GM21390 (cell line): ENCODE measurements around the gene KDM1A.
"Not testable (repeated sequence)": the region's sequence is repeated elsewhere in the genome, so short reads cannot be mapped to it uniquely, and the experiment has no call there.

Experiments
- ATAC-seq: cut with Tn5 transposase; IDR thresholded peaks from one replicate; pipeline ENCODE4 v1.9.1; 2021; ENCODE audit not compliant: unreplicated experiment

The KDM1A gene

DNA sequence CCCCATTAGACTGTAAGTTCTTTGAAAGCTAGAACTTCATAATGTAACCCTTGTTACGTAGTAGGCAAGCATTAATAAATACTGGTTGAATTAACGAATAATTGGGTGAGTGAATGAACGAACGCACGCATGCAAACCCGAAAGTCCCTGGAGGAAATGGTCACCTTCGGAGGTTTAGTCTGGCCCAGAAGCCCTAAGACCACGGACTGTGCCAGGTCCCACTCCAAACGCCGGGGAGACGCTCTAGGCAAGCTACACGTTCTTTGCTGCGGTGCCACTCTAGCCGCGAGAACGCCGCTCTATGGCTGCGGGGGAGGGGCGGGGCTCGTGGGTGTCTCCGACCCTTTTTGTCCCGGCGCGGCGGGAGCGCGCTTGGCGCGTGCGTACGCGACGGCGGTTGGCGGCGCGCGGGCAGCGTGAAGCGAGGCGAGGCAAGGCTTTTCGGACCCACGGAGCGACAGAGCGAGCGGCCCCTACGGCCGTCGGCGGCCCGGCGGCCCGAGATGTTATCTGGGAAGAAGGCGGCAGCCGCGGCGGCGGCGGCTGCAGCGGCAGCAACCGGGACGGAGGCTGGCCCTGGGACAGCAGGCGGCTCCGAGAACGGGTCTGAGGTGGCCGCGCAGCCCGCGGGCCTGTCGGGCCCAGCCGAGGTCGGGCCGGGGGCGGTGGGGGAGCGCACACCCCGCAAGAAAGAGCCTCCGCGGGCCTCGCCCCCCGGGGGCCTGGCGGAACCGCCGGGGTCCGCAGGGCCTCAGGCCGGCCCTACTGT, at the start of gene KDM1A:
KDM1A (plus strand) TSS at position 375 of the 769 bp plus-strand sequence; CDS start at position 504, 129 bp downstream.
- ATAC-seq, result peak; percentile 92

DNA sequence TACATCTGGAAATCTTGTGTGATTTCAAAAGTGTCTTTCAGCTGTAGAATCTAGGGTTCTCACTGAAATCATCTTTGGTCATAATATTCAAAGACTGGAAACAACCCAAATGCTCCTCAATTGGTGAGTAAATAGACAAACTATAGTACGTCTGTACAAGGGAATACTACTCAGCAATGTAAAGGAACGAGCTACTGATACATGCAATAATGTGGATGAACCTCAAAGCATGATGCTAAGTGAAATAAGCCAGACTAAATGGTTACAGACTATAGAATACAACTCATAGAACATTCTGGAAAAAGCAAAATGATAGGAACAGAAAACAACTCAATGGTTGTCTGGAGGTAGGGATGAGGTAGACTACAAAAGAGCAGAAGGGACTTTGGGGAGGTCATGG, 49.2 kb upstream of the KDM1A start:
- ATAC-seq, result no peak

DNA sequence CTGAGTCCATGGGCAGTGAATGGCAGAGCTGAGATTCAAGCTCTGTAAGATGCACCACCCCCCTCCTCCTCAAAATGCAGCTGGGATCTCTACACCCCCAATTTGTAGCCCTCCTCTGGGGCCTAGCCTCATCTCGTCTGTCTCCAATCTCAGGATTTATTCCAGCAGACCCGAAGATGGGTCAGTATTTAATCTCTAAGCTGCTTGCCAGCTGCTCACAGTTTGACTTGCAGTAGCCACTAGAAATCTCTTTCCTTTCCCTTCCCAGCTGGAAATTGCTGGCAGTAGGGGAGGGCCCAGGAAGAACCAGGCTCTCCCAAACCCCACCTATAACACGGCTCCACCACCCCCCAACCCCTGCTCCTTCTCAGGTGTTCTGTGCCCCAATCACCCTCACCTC, 48.1 kb upstream of the KDM1A start:
- ATAC-seq, result no peak

DNA sequence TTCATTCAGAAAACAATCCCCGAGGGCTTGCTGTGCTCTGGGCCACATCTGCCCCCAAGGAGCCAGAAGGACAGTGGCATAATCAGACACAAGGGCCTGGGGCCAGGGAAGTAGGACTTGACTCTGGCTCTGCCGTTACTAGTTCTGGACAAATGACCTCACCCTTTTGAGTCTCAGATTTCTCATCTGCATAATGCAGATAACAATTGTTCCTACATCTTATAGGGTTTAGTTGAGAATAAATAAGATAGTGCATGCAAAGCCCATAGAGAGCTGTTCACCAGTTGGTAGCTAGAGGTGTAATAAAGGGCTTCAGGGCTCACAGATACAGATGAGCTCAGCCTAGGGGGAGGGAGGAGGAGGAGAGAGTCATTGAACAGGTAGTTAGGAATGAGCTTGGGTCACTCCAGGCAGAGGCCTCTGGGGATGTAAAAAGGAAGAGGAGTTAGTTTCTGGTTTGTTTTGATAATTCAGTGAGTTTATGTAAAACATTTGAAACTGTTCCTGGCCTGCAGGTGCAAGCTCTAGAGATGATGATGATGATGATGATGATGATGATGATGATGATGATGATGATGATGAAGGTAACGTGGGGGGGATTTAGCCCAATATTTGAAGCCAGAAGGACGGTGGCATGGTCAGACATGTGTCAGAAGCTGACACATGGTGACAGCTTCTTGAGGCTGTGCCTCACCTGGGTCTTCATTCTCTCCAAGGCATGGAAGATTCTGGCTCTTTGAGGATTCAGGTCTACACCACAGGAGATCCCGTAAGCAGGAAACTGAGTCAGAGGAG, 47.5 kb upstream of the KDM1A start:
- ATAC-seq, result no peak

DNA sequence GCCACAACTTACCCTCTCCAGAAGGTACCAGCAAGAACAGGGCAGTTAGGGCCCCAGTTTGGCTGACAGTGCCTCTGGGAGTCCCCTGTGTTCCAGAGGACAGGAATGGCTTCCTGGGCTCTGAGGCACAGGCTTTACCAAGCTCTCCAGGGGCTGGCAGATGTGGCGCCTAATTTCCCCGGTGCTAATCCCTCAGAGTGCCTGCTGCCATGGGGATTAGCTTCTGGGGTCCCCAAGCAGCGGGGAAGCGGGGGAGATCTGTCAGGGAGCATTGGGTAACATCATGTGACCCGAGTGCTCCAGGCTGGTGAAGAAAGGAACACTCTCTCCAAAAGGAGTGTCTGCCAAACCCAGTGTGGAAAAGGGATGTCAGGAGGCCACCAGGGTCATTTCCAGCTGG, 46.5 kb upstream of the KDM1A start, which contains the start of gene LACTBL1:
LACTBL1 (minus strand) TSS at position 107 of the 400 bp plus-strand sequence. CDS start 550 bp downstream, outside the sequence.
- no peak for ATAC-seq

DNA sequence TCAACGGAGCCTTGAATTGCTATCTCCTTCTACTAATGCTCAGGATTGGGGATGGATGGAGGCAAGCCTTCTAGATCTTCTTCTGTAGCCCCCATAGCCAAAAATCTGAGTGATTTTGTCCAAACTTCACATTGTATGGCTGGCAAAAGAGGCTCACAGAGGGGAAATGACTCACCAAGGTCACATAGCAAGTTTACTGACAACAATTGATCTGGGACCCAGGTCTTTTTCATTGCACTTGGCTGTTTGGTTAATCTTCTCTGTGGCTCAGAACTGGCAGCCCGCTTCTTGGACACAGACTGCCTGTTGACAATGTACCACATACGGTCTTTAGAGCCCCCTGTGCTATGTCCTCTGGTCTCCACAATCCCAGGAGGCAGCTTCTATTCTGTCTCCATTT, 43.6 kb upstream of the KDM1A start:
- no peak for ATAC-seq

DNA sequence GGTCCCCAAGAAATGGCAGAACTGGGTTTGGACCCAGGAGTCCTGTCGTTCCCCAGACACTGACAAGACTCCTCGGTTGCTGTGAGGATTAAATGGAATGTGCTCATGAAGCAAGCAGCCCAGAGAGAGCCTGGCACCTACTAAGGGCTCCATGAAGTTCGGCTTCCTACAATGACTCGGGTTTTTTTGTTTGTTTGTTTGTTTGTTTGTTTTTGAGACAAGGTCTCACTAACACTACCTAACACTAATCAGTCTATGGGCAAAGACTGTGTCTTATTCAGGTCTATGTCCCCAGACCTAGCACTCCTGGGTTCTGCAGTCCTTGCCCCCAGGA, 43.2 kb upstream of the KDM1A start:
- no peak for ATAC-seq

DNA sequence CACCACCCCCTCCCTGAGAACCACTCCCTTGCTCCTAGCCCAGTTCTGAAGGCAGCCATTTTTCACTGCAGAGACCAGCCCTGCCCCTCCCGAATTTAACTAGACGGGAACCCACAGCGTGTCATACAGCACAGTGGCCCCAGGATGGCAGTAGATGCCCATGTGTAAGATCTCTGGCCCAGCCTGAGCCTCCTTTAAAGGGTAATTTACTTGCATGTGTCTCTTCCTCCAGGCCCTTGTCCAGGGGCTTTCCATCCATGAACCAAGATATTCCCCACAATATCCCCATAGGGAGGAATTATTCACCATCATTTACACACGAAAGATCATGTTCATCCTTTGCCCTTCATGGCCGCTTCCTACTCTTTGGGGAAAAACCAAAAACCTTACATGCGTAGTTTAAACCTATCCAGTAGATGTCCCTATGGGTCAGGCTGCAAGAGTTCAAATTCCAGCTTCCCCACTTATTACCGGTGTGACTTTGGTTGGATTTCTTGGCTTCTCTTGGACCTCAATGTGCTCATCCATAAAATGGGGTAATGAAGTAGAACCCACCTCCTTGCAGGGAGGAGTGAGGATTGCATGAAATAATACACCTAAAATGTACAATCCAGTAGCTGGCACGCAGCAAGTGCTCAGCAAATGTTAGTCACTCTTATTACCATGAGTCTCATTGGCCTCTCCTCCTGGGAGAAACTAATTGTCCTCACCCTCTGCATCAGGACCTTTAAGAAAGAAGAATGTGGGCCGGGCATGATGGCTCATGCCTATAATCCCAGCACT, 42.6 kb upstream of the KDM1A start:
- ATAC-seq, result no peak

DNA sequence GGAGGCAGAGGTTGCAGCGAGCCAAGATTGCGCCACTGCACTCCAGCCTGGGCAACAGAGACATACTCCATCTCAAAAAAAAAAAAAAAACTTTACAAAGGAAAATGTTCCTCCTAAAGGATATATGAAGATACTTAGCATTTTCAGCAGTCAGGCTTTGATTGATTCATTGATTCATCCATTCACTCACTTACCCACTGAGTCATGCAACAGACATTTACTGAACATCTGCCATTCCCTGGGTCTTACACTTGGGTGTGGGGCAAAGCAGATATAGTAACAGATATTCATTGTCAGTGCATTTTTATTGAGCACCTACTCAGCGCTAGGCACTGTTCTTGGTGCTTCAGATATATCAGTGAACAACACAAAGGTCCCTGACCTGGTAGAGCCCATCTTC, 41.0 kb upstream of the KDM1A start:
- no peak for ATAC-seq

DNA sequence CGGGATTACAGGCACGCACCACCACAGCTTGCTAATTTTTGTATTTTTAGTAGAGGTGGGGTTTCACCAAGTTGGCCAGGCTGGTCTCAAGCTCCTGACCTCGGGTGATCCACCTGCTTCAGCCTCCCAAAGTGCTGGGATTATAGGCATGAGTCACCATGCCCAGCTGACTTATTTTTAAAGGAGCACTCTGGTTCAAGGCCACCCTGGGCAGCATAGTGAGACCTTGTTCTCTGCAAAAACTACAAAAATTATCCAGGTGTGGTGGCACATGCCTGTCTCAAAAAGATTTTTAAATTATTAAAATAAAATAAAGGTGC, 38.8 kb upstream of the KDM1A start:
- not testable (repeated sequence) for ATAC-seq

DNA sequence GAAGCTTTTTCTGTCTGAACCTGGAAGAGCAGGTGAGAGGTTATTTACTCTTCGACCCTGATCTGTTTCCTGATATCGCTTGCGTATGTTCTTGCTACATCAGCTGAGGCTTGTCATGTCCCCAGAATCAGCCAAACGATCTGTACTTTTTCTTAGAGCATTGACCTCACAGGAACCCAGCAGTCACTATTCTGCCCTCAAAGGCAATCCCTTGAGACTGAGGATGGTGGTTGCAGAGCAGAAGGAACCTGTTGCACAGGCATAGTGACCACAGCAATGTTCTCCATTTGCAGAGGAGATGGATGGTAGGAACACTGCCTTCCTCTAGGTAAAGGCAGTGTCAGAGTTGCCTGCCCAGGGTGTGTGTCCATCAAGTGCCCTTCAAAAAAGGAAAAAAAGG, 35.3 kb upstream of the KDM1A start:
- no peak for ATAC-seq

DNA sequence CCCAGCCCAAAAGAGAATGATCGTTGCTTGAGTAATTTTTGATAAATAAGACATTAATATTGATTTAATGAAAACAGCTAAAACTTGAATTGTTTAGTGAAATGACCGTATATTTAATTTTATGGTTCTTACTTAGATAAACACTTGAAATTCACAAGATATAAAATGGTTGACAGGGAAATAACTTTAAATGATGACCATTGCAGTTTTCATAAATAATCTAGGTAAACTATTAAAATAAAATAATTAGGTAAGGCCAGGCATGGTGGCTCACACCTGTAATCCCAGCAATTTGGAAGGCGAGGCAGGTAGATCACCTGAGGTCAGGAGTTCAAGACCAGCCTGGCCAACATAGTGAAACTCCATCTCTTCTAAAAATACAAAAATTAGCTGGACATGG, 26.9 kb upstream of the KDM1A start:
- not testable (repeated sequence) for ATAC-seq

DNA sequence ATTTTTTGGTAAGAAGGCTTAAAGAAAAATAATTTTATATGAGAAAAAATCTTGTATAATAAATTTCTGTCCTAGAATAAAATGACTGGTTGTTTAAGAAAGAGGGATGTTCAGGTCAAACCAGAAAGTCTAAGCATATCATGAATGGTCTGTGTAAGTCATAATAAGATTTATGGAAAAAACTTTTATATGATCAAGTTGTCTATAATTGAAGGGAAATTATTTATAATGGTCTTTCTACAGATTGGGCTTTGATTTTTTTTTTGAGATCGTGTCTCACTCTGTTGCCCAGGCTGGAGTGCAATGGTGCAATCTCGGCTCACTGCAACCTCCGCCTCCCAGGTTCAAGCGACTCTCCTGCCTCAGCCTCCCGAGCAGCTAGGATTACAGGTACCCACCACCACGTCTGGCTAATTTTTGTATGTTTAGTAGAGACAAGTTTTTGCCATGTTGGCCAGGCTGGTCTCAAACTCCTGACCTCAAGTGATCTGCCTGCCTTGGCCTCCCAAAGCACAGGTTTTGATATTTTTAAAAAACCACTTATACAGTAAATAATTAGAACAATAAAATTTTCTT, 26.0 kb upstream of the KDM1A start:
- not testable (repeated sequence) for ATAC-seq

DNA sequence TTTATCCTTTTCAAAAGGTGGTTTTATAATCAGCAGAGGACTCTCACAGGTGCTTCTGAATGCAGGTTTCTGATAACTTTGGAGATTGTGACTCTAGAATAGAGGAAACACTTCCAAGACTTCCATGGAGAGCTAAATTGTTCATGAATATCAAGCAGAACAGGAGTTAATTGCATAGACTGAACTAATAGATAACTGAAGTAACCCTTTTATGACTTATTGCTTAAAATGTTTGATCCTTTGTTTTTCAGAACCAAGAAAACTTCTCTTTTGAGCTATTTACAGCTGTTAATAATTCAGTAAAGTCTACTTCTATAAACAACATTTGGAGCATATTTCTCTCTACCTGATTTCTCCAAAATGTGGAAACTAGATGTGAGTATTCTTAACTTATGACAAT, 23.5 kb upstream of the KDM1A start:
- no peak for ATAC-seq

DNA sequence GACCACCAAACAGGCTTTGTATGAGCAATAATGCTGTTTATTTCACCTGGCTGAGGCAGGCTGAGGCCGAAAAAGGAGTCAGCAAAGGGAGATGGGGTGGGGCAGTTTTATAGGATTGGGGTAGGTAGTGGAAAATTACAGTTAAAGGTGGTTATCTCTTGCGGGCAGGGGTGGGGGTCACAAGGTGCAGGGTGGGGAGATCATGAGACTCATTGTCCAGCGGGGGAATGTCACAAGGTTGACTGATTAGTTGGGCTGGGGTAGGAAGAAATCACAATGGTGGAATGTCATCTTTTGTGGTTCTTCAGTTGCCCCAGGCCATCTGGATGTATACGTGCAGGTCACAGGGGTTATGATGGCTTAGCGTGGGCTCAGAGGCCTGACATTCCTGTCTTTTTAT, 21.7 kb upstream of the KDM1A start:
- not testable (repeated sequence) for ATAC-seq

DNA sequence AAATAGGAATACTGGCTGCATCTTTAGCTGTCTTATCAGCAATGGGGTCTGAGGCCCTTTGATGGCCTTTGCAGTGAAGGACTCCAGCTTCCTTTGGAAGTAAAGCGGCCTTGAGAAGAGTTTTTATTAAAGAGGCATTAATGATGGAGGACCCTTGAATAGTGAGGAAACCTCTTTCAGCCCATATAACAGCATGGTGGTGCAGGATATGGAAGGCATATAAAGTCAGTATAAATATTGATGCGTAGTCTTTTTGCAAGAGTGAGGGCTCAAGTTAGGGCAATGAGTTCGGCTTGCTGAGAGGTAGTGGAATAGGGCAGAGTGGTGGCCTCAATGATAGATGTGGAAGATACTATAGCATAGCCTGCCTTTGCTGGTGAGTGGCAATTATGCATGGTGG, 19.1 kb upstream of the KDM1A start:
- ATAC-seq, result not testable (repeated sequence)

DNA sequence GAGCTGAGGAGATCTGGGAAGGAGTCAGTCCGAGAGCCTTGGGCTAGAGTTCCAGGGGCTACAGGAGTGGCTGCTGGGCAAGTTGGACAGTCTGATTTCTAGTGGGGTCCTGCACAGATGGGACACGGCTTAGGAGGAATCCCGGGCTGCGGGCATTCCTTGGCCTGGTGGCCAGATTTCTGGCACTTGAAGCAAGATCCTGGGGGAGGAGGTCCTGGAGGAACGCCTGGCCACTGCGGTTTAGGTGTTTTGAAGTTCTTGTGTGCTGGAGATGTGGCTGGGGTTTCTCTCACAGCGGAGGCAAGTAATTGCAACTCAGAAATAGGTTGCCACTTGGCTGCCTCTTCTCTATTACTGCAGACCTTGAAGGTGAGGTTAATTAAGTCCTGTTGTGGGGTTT, 17.1 kb upstream of the KDM1A start:
- ATAC-seq, result not testable (repeated sequence)

DNA sequence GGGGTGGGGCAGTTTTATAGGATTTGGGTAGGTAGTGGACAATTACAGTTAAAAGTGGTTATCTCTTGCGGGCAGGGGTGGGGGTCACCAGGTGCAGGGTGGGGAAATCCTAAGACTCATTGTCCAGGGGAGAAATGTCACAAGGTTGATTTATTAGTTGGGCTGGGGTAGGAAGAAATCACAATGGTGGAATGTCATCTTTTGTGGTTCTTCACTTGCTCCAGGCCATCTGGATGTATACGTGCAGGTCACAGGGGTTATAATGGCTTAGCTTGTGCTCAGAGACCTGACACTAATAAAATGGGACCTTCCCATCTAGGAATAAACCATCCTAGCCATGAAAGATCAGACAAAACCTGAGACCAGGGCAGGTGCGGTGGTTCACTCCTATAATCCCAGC, 15.2 kb upstream of the KDM1A start:
- ATAC-seq, result no peak

DNA sequence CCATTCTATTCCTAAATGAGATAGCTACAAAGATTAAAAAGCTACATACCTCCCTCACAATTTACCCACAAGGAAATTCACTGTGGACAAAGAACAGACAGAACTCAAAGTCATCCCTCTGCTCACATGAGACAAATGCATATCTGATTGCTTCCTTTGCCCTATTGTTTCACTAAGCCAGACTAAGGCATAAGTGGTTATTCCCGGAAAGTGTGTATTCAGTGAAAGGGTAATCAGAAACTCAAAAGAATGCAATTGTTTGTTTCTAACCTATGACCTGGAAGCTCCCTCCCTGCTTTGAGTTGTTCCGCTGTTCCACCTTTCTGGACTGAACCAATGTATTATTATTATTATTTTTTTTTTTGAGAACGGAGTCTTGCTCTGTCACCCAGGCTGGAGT, 14.5 kb upstream of the KDM1A start:
- ATAC-seq, result not testable (repeated sequence)

DNA sequence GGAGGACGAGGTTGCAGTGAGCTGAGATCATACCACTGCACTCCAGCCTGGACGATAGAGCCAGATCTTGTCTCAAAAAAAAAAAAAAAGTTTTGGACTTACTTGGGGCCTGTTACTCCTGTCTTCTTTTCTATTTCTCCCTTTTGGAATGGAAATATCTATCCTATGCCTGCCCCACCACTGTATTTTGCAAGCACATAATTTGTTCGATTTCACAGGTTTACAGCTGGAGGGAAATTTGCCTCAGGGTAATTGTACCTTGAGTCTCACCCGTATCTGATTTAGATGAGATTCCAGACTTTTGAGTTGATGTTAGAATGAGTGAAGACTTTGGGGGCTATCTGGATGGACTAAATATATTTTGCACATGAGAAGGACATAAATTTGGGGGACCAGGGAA, 12.2 kb upstream of the KDM1A start:
- no peak for ATAC-seq

DNA sequence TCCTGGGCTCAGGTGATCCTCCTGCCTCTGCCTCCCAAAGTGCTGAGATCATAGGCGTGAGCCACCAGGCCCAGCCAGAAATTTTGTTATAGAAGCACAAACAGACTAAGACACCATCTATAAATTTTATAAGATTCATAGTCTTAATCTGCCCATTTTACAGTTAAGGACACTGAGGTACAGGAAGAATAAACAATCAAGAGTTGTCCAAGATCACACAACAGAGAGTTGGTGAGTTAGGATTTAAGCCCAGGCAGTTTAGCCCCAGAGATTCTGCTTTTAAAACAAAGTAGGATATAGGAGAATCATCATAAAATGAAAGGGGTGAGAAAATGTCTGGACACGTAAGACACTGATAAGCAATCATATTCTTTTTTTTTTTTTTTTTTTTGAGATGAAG, 10.4 kb upstream of the KDM1A start:
- ATAC-seq, result no peak
